ENCODE data around the gene TMEM141.
"Not testable (repeated sequence)": the region's sequence is repeated elsewhere in the genome, so short reads cannot be mapped to it uniquely, and the experiment has no call there.

DNA sequence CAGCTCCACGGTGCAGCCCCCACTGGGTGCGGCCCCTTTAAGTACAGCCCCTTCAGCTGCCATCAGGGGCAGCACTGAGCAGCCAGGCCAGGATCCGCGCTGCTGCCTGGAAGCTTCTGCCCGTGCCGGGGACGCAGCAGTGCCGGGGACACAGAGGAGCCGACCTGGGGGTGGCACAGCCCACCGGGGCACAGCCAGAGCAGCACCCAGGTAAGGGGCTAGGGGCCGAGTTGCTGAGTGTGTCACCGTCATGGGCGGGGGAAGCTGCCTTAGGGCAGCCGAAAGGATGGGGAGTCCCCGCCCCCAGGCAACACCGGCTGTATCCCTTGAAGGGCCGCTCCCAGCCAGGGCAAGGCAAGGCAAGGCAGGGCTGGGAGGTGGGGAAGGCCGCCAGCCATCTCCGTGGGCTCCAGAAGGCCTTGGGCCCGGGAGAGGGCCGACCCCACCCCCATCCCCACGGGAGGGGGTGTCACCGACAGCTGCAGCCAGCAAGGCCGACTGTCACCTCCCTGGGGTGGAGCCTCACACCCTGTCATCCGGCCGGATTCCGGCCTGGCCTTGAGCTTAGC, 51.3 kb downstream of the TMEM141 start, which contains the start of gene AJM1:
- TF ChIP-seq CTCF (IDR thresholded peaks at IDR 0.05) (peak; percentile 82 to 84 (median 82)), POLR2A (IDR thresholded peaks at IDR 0.05) (peak; percentile 9)
- TF ChIP-seq EP300 (IDR thresholded peaks at IDR 0.05): not testable (repeated sequence)
